Measurements from ENCODE around the gene CYSTM1.

GRCh38 chr5:140217299-140218026, 42.5 kb downstream of the CYSTM1 start:
- no peak for TF ChIP-seq CTCF (IDR thresholded peaks at IDR 0.05 in 4 of 5, conservative IDR thresholded peaks at IDR 0.05 in 1 of 5)
- no peak for TF ChIP-seq POLR2A (IDR thresholded peaks at IDR 0.05)
